Activated naive CD4-positive, alpha-beta T cell treated with anti-CD3 and anti-CD28 coated beads for 36 hours (primary cell): Measurements from ENCODE around the gene MBD5. TPM values are rescaled to one million over a fixed set of nuclear protein-coding genes. Genes with fewer than 3 reads are reported as not detected.

Experiments
- CTCF ChIA-PET: fragments of 350-600 bp; sonication (Branson Sonifier 250); formaldehyde crosslinking; loops from one replicate; lab custom pipeline; 2021; ENCODE audit warnings: antibody characterized with exemption; lab: Charles Lee
- DNase-seq: peaks from one replicate; pipeline ENCODE4 v3.0.0-alpha.2; 2020
- H3K27ac Mint-ChIP-seq: one replicate; pipeline ENCODE4 v1.8.0; 2021; ENCODE audit warnings: mild to moderate bottlenecking, mixed read lengths
- H3K27me3 Mint-ChIP-seq: one replicate; pipeline ENCODE4 v1.8.0; 2021; ENCODE audit warnings: low read depth, mixed read lengths
- H3K36me3 Mint-ChIP-seq: one replicate; pipeline ENCODE4 v1.8.0; 2021; ENCODE audit warnings: low read depth, mixed read lengths
- H3K4me1 Mint-ChIP-seq: one replicate; pipeline ENCODE4 v1.8.0; 2021; ENCODE audit warnings: low read depth, mixed read lengths
- H3K4me3 Mint-ChIP-seq: one replicate; pipeline ENCODE4 v1.8.0; 2021; ENCODE audit warnings: mild to moderate bottlenecking, moderate library complexity, mixed read lengths
- H3K9me3 Mint-ChIP-seq: one replicate; pipeline ENCODE4 v1.8.0; 2021; ENCODE audit warnings: mixed read lengths
- intact Hi-C: fragments of 100-400 bp; cut with micrococcal nuclease; formaldehyde crosslinking; loops from one replicate; pipeline ENCODE4 v1.15.1; 2023
- total RNA-seq, 2 experiments: library from RNA; stranded (reverse); gene quantifications; one replicate each; pipeline ENCODE4 v1.2.3, GENCODE V29; 2021

Gene MBD5
- total RNA-seq, 2 experiments from 2014 or later = 19.6 to 20.2 TPM

DNA sequence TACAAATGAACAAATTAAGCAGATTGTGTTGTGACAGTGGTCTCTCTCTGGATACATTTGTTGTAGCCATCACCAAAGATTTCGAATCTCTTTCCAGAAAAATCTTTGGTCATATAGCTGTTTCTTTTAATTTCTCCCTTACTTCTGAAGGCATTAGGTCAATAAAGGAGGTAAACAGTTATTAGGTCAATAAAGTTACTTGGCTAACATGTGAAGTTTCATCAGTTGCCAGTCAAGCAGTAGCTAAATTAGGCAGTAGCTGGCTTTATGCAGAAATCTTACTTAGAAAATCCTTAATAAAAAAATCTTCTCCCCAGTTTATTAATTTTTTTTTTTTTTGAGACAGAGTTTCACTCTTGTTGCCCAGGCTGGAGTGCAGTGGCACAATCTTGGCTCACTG lies 115.5 kb downstream of the MBD5 start:
- H3K36me3 Mint-ChIP-seq = peaks cover 4% of the 10 kb centered on the region
- H3K27ac Mint-ChIP-seq = no peak overlapping the region
- H3K4me3 Mint-ChIP-seq = no peak overlapping the region
- DNase-seq = no peak
- CTCF ChIA-PET = no interaction called here
- H3K9me3 Mint-ChIP-seq = no peaks in the 10 kb centered on the region
- H3K4me1 Mint-ChIP-seq = no peaks in the 10 kb centered on the region
- no peaks in the 10 kb centered on the region for H3K27me3 Mint-ChIP-seq
- intact Hi-C loops = no loop called here

DNA sequence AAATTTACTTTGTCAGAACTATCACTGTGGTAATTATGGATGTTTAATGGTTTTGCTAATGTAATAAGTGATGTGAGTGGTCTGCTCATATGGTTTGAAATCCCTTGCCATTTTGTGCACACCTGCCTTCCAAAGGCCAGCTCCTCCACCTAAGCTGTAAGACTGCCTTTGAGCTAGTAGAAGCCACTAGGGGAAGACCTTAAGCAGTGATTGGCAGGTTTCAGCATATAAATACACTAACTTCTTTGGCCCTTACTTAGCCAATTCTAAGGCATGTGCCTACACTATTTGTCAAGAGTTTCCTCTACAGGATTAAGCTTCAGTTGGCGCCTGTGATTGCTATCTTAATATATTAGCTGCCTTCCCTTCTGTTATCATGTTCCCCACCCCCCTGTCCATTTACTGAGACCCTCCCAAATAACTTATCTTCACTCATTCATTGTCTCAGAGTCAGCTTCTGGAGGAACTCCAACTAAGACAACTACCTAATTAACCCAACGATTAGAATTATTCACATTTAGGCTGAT lies 141.1 kb downstream of the MBD5 start:
- no peaks in the 10 kb centered on the region for H3K36me3 Mint-ChIP-seq
- H3K27me3 Mint-ChIP-seq = no peaks in the 10 kb centered on the region
- CTCF ChIA-PET = interaction anchor here (0.6 kb wide), 1 partner anchor 34 kb away, joined by 3 read pairs; no protein-coding TSS in a partner anchor
- H3K4me1 Mint-ChIP-seq = no peaks in the 10 kb centered on the region
- no peak for DNase-seq
- no peak overlapping the region for H3K4me3 Mint-ChIP-seq
- intact Hi-C loops = no loop called here
- no peaks in the 10 kb centered on the region for H3K9me3 Mint-ChIP-seq
- no peak overlapping the region for H3K27ac Mint-ChIP-seq

DNA sequence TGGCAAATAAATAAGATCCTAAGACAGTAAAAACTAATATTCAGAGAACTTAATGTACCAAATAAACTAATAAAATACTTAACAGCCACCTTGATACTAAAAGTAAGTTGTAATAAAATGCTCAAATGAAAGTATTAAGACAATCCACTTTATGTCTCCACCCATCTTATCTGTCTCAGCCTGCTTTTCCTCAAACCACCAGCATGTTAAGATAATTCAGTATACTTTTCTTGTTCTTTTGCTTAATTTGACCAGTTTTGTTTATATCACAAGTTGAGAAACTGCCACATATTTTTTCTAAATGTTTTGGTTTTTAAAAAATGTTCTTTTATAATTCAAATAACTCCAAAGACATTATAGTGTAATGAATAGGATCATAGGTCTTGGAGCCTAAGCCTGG lies 142.0 kb downstream of the MBD5 start:
- no peaks in the 10 kb centered on the region for H3K4me1 Mint-ChIP-seq
- intact Hi-C loops = no loop called here
- CTCF ChIA-PET = no interaction called here
- H3K36me3 Mint-ChIP-seq = no peaks in the 10 kb centered on the region
- no peaks in the 10 kb centered on the region for H3K27me3 Mint-ChIP-seq
- H3K27ac Mint-ChIP-seq = no peak overlapping the region
- no peak overlapping the region for H3K4me3 Mint-ChIP-seq
- H3K9me3 Mint-ChIP-seq = no peaks in the 10 kb centered on the region
- DNase-seq = no peak

DNA sequence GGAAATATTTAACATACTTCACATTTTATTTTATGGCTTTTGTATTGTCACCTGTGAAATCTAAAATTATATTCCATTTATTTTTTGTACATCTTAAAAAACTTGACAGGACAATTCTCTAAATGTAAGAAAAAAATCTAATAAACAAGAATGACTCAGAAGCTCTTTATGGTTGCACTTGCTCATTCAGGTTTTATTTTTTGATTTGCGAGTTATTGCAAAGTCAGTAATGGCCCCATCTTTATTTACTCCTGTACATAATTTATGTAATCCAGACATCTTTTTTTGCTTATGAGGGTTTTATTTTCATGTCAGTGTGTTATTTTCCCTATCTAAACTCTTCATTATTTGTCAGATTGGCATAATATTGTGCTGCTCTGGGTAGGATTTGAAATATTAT lies 145.1 kb downstream of the MBD5 start:
- CTCF ChIA-PET = no interaction called here

DNA sequence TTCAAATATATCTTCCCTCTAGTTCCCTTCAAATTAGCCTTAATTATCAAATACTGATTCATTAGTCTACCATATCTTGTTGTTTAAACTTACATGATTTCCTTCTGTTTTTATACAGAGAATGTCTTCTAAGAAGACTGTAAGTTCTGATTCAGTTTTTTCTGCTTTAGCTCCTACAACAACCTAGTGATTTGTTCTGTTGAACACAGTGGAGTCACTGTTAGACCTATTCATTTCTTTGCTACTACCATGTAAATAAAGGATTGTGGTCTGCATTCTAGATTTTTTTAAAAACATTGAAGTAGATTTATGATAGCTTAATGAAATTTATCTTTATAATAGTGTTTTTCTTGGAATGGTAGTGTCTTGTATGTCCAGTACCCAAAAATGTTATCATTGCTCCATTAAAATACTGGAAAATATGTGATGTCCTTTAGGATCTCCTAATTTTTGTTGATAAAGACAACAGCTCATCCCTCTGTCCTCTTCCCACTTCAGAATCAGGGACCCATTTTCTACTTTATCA lies 146.4 kb downstream of the MBD5 start:
- Mint-ChIP-seq H3K36me3 (peaks cover 8% of the 10 kb centered on the region), H3K27ac (no peak overlapping the region), H3K4me3 (no peak overlapping the region), H3K27me3 (no peaks in the 10 kb centered on the region), H3K9me3 (peaks cover 3% of the 10 kb centered on the region), H3K4me1 (no peaks in the 10 kb centered on the region)
- no peak for DNase-seq
- intact Hi-C loops = no loop called here
- CTCF ChIA-PET = no interaction called here

More for the DNA sequence above, 145.1 kb downstream of the MBD5 start:
- Mint-ChIP-seq H3K27me3 (no peaks in the 10 kb centered on the region), H3K9me3 (peaks cover 3% of the 10 kb centered on the region), H3K4me1 (no peaks in the 10 kb centered on the region), H3K36me3 (peaks cover 8% of the 10 kb centered on the region), H3K4me3 (no peak overlapping the region), H3K27ac (no peak overlapping the region)
- DNase-seq = no peak
- intact Hi-C loops = no loop called here

DNA sequence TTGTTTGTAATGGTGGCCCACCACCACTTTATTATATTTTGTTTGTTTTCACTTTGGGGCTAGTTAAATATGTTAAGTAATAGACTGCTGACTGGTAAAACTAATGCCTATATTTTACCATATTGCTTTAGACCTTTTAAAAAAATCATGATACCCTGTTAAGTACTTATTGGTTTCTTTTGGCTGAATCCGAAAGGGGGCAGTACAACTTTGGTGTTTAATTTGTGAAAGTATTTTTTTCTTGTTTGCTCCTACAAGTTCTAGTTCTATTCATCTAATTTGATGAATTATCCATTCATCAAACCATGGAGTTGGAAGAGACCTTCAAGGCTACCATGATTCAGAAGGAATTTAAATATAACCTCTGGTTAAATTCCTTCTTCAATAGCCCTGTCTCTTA lies 147.0 kb downstream of the MBD5 start:
- Mint-ChIP-seq H3K27ac (no peak overlapping the region), H3K4me1 (no peaks in the 10 kb centered on the region), H3K27me3 (no peaks in the 10 kb centered on the region), H3K9me3 (peaks cover 3% of the 10 kb centered on the region), H3K36me3 (peaks cover 8% of the 10 kb centered on the region), H3K4me3 (no peak overlapping the region)
- CTCF ChIA-PET = no interaction called here
- DNase-seq = no peak
- intact Hi-C loops = no loop called here

DNA sequence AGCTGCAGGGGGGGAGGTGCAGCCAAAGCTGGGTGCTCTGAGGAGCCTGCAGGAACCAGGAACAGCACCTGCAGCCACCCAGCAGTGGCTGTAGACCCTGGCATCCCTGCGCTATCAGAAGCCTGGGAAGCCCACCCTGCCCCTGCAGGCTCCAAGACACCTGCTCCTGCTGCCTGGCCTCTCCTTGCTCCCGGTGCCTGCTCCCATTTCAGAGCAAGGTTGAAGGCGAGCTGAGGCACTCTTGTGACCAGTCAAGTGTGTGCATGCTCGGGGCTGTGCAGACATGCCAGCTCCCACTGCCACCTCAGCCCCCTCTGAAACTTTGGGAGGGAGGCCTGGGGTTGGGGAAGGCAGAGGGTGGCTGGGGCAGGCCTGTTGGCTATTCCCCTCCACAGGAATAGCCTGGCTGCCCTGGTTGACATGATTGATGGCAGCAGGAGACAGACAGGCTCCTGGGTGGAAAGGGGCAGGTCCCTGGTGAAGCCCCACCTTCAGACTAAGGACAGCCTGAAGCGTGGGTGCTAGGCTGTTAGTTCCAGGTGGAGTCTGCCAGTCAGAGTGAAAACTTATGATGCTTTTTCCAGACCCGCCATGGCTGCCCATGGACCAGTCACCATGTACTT lies 151.4 kb downstream of the MBD5 start:
- intact Hi-C loops = no loop called here
- CTCF ChIA-PET = no interaction called here
- no peak for DNase-seq

DNA sequence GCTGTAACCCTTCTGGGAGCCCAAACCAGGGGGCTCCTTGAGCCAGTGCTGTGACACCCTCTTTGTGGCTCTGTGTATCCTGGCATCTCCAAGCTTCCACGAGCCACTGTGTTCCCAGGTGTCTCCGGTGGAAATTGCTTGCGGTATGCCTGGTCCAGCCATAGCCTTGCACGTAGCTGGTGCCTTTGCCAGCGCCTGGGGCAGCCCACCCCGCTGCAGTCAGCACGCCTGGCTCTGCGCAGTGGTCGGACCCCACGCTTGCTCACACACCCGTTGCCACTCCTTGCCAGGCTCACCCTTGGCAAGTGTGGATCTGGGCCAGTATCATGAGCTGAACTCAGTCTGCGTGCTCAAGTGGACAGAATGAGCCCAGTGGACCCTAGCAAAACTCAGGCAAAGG lies 152.3 kb downstream of the MBD5 start:
- CTCF ChIA-PET = no interaction called here
- H3K27ac Mint-ChIP-seq = no peak overlapping the region
- peaks cover 9% of the 10 kb centered on the region for H3K36me3 Mint-ChIP-seq
- no peak overlapping the region for H3K4me3 Mint-ChIP-seq
- peaks cover 3% of the 10 kb centered on the region for H3K9me3 Mint-ChIP-seq
- intact Hi-C loops = no loop called here
- DNase-seq = no peak
- no peaks in the 10 kb centered on the region for H3K27me3 Mint-ChIP-seq
- H3K4me1 Mint-ChIP-seq = no peaks in the 10 kb centered on the region

More for the DNA sequence above, 151.4 kb downstream of the MBD5 start:
- peaks cover 3% of the 10 kb centered on the region for H3K9me3 Mint-ChIP-seq
- no peak overlapping the region for H3K27ac Mint-ChIP-seq
- H3K36me3 Mint-ChIP-seq = peaks cover 8% of the 10 kb centered on the region
- H3K4me3 Mint-ChIP-seq = no peak overlapping the region
- no peaks in the 10 kb centered on the region for H3K27me3 Mint-ChIP-seq
- H3K4me1 Mint-ChIP-seq = no peaks in the 10 kb centered on the region

DNA sequence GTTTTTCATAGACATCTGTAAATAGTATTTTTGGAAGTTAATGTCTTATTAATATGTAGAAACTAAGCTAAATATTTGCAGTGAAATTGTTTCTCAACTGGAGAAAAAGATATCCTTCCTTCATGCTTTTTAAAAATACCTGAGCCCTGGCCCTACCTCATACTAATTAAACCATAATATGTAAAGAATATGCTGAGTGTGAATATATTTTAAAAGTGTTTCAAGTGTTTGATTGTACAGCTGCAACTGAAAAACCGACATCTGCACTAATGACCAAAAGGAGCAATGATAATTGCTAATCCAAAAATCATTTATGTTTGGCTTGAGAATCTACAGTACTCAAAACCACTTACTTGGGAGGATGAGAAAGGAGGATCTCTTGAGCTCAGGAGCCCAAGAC lies 156.7 kb downstream of the MBD5 start:
- no peaks in the 10 kb centered on the region for H3K9me3 Mint-ChIP-seq
- no peak overlapping the region for H3K27ac Mint-ChIP-seq
- CTCF ChIA-PET = no interaction called here
- peaks cover 11% of the 10 kb centered on the region for H3K36me3 Mint-ChIP-seq
- no peak for DNase-seq
- H3K4me1 Mint-ChIP-seq = no peaks in the 10 kb centered on the region
- H3K4me3 Mint-ChIP-seq = no peak overlapping the region
- H3K27me3 Mint-ChIP-seq = no peaks in the 10 kb centered on the region
- intact Hi-C loops = no loop called here

DNA sequence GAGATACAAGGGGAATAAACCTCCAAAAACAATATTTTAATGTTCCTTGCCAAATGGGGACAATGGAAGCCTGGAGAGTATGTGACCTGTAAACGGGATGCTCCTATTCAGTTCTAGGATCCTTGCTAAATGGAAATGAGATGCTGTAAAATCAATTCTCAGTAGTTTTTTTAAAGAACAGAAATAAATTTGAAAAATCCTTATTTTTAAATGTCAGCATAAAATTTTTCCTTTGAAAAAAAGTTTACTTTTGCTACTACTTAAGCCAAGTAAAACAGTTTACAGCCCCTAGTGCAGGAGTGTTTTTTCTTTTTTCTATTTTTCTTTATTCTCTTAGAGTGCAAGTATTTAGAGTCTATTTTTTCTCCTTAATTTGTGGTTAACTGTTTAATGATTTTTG lies 158.8 kb downstream of the MBD5 start:
- Mint-ChIP-seq H3K27ac (no peak overlapping the region), H3K36me3 (peaks cover 11% of the 10 kb centered on the region), H3K4me1 (no peaks in the 10 kb centered on the region), H3K9me3 (no peaks in the 10 kb centered on the region), H3K27me3 (no peaks in the 10 kb centered on the region), H3K4me3 (no peak overlapping the region)
- intact Hi-C loops = no loop called here
- no peak for DNase-seq
- CTCF ChIA-PET = no interaction called here

DNA sequence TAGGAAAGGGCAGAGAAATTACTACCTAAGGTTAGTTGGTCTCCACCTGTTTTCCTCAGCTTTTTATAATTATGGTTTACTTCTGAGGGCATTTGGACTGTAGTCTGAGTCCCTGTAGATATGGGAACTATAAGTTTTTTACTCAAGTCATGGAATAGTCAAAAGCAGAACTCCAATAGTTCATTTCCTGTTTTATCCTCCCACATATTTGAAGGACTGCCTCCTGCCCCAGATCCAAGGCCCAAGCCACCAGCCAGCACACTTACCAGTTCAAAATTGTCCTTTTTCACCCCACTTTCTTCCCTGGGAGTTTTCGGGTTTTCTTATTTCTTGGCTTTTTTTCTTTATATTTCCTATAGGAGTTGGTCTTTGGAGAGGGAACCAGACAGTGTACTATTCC lies 164.1 kb downstream of the MBD5 start:
- Mint-ChIP-seq H3K4me1 (no peaks in the 10 kb centered on the region), H3K9me3 (no peaks in the 10 kb centered on the region), H3K27me3 (no peaks in the 10 kb centered on the region), H3K27ac (no peak overlapping the region), H3K36me3 (peaks cover 21% of the 10 kb centered on the region), H3K4me3 (no peak overlapping the region)
- DNase-seq = no peak
- CTCF ChIA-PET = no interaction called here
- intact Hi-C loops = no loop called here

DNA sequence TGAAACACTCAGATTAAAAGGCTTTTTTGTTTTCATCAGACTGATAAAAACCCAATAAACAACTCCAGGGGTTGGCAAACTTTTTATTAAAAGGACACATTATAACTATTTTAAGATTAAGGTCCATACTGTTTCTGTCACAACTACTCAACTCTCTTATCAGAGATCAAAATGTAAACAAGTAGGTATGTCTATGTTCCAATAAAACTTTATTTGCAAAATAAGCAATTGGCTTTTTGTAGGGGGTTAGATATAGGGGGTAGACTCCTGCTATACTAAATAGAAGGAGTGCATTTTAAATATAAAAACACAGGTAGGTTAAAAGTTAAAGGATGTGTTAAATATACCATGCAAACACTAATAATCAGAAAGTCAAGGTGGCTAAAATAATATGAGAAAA lies 174.0 kb downstream of the MBD5 start:
- H3K36me3 Mint-ChIP-seq = no peaks in the 10 kb centered on the region
- H3K27ac Mint-ChIP-seq = no peak overlapping the region
- no peaks in the 10 kb centered on the region for H3K9me3 Mint-ChIP-seq
- intact Hi-C loops = no loop called here
- no peak for DNase-seq
- H3K4me1 Mint-ChIP-seq = no peaks in the 10 kb centered on the region
- CTCF ChIA-PET = no interaction called here
- H3K4me3 Mint-ChIP-seq = no peak overlapping the region
- H3K27me3 Mint-ChIP-seq = no peaks in the 10 kb centered on the region
